ENCODE results near the gene FKBP5.

DNA sequence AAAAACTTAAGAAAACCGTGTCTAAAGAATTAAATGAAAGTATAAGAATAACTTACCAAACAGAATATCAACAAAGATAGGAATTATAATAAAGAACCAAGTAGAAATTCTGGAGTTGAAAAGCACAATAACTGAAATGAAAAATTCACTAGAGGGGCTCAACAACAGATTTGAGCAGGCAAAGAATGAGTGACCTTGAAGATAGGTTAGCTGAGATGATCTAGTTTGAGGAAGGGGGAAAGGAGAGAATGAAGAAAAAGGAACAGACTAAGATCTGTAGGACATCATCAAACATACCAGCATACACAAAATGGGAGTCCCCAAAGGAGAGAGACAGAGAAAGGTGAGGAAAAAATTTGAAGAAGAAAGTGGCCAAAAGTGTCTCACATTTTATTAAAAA is 138.3 kb downstream of the FKBP5 start:
- TF ChIP-seq, protein P1, sequence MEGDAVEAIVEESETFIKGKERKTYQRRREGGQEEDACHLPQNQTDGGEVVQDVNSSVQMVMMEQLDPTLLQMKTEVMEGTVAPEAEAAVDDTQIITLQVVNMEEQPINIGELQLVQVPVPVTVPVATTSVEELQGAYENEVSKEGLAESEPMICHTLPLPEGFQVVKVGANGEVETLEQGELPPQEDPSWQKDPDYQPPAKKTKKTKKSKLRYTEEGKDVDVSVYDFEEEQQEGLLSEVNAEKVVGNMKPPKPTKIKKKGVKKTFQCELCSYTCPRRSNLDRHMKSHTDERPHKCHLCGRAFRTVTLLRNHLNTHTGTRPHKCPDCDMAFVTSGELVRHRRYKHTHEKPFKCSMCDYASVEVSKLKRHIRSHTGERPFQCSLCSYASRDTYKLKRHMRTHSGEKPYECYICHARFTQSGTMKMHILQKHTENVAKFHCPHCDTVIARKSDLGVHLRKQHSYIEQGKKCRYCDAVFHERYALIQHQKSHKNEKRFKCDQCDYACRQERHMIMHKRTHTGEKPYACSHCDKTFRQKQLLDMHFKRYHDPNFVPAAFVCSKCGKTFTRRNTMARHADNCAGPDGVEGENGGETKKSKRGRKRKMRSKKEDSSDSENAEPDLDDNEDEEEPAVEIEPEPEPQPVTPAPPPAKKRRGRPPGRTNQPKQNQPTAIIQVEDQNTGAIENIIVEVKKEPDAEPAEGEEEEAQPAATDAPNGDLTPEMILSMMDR (IDR thresholded peaks at IDR 0.05): no peak
- TF ChIP-seq EP300 (IDR thresholded peaks at IDR 0.05): no peak
- no peak for TF ChIP-seq POLR2A (IDR thresholded peaks at IDR 0.05)

Measured in ovary (tissue), 3 donors.